ENCODE measurements around the gene HAUS7. TPM values are rescaled to one million over a fixed set of nuclear protein-coding genes. Genes with fewer than 3 reads are reported as not detected.

Gene HAUS7
- total RNA-seq, 1 donor from 2014 or later: 31.3 TPM

- Mint-ChIP-seq H3K27ac (ENCODE audit: unreplicated experiment) (peak overlapping the region; percentile 82), H3K27me3 (ENCODE audit: low read depth) (no peaks in the 10 kb centered on the region), H3K36me3 (ENCODE audit: low read depth) (no peaks in the 10 kb centered on the region), H3K4me3 (ENCODE audit: unreplicated experiment) (no peak overlapping the region), H3K4me1 (ENCODE audit: low read depth) (peaks cover 62% of the 10 kb centered on the region), H3K9me3 (ENCODE audit: low read depth) (peaks cover 4% of the 10 kb centered on the region)
- TF ChIP-seq, protein P1, sequence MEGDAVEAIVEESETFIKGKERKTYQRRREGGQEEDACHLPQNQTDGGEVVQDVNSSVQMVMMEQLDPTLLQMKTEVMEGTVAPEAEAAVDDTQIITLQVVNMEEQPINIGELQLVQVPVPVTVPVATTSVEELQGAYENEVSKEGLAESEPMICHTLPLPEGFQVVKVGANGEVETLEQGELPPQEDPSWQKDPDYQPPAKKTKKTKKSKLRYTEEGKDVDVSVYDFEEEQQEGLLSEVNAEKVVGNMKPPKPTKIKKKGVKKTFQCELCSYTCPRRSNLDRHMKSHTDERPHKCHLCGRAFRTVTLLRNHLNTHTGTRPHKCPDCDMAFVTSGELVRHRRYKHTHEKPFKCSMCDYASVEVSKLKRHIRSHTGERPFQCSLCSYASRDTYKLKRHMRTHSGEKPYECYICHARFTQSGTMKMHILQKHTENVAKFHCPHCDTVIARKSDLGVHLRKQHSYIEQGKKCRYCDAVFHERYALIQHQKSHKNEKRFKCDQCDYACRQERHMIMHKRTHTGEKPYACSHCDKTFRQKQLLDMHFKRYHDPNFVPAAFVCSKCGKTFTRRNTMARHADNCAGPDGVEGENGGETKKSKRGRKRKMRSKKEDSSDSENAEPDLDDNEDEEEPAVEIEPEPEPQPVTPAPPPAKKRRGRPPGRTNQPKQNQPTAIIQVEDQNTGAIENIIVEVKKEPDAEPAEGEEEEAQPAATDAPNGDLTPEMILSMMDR (IDR thresholded peaks at IDR 0.05): no peak
- DNase-seq (ENCODE audit: low spot score): no peak
These were observed 4.3 kb upstream of the HAUS7 start for GRCh38 chrX:153474718-153475117.

DNA sequence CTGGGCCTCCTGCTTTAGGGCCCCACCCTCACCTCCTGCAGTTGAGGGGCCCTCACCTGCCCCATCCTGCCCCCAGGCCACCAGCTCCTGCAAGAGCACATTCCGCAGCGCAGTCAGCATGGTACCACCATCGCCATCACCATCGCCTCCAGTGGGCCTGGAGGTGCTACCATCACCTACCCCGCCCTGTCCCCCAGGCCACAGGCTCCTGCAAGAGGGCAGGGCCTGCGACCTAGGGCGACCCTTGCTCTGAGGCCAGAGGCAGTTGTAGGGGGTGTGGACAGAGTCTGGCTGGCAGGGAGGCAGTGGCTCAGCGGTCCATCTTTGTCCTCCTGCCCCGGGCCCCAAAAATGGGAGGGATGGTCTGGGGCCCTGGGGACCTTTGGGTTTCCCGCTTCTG is 3.9 kb upstream of the HAUS7 start:
- Mint-ChIP-seq H3K4me1 (ENCODE audit: low read depth) (peaks cover 65% of the 10 kb centered on the region), H3K36me3 (ENCODE audit: low read depth) (no peaks in the 10 kb centered on the region), H3K9me3 (ENCODE audit: low read depth) (peaks cover 4% of the 10 kb centered on the region), H3K27ac (ENCODE audit: unreplicated experiment) (no peak overlapping the region), H3K27me3 (ENCODE audit: low read depth) (no peaks in the 10 kb centered on the region), H3K4me3 (ENCODE audit: unreplicated experiment) (no peak overlapping the region)
- TF ChIP-seq, protein P1 (IDR thresholded peaks at IDR 0.05): no peak
- DNase-seq (ENCODE audit: low spot score): no peak

GRCh38 chrX:153473126-153473525 is 2.8 kb upstream of the HAUS7 start:
- peaks cover 4% of the 10 kb centered on the region for H3K9me3 Mint-ChIP-seq (ENCODE audit: low read depth)
- H3K36me3 Mint-ChIP-seq (ENCODE audit: low read depth): no peaks in the 10 kb centered on the region
- H3K4me3 Mint-ChIP-seq (ENCODE audit: unreplicated experiment): no peak overlapping the region
- no peak for DNase-seq (ENCODE audit: low spot score)
- H3K27ac Mint-ChIP-seq (ENCODE audit: unreplicated experiment): peak overlapping the region; percentile 78
- TF ChIP-seq, protein P1 (IDR thresholded peaks at IDR 0.05): no peak
- H3K4me1 Mint-ChIP-seq (ENCODE audit: low read depth): peaks cover 66% of the 10 kb centered on the region
- no peaks in the 10 kb centered on the region for H3K27me3 Mint-ChIP-seq (ENCODE audit: low read depth)

- Mint-ChIP-seq H3K27me3 (ENCODE audit: low read depth) (no peaks in the 10 kb centered on the region), H3K4me1 (ENCODE audit: low read depth) (peaks cover 55% of the 10 kb centered on the region), H3K36me3 (ENCODE audit: low read depth) (no peaks in the 10 kb centered on the region), H3K4me3 (ENCODE audit: unreplicated experiment) (no peak overlapping the region), H3K27ac (ENCODE audit: unreplicated experiment) (peak overlapping the region; percentile 89), H3K9me3 (ENCODE audit: low read depth) (no peaks in the 10 kb centered on the region)
- TF ChIP-seq, protein P1 (IDR thresholded peaks at IDR 0.05): no peak
- no peak for DNase-seq (ENCODE audit: low spot score)
These were observed 1.4 kb upstream of the HAUS7 start for GRCh38 chrX:153471663-153472280.

DNA sequence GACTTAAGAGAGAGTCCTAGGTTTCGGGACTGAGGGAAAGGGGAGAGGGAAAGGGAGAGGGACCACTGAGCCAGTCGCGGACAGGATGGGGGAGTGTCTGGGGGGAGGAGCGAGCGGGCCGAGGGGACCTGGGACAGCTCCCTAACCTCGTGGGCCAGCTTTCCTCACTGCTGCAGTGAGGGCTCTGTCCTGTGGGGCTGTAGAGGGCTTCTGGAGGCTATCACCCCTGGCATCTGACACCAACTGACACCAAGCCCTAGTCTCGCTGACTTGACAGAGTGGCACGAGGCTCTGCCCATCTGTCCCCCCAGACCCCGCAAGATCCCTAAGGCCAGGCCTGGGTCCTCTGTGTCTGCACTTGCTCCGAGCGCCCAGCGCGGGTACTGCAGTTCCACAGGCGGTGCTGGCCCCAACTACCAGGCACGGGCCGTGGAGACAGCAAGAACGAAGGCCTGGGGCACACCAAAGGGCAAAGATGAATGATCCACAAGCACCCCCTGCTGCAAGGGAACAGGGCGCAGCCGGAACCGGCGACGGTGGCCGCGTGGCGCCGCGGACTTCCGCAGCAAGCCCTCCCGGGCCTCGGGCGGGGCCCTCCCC is 465 bp downstream of the HAUS7 start:
- peak overlapping the region; percentile 36 for H3K27ac Mint-ChIP-seq (ENCODE audit: unreplicated experiment)
- H3K4me1 Mint-ChIP-seq (ENCODE audit: low read depth): peaks cover 39% of the 10 kb centered on the region
- H3K36me3 Mint-ChIP-seq (ENCODE audit: low read depth): no peaks in the 10 kb centered on the region
- TF ChIP-seq, protein P1 (IDR thresholded peaks at IDR 0.05): peak; percentile 44
- no peaks in the 10 kb centered on the region for H3K27me3 Mint-ChIP-seq (ENCODE audit: low read depth)
- no peak for DNase-seq (ENCODE audit: low spot score)
- H3K9me3 Mint-ChIP-seq (ENCODE audit: low read depth): no peaks in the 10 kb centered on the region
- H3K4me3 Mint-ChIP-seq (ENCODE audit: unreplicated experiment): peak overlapping the region; percentile 74
